ENCODE measurements around the gene LRRC70. TPM values are rescaled to one million over a fixed set of nuclear protein-coding genes. Genes with fewer than 3 reads are reported as not detected.

Gene LRRC70
- total RNA-seq, 2 experiments from 2014 or later = 0.34 to 0.45 TPM

- Mint-ChIP-seq H3K4me1 (ENCODE audit: low read depth) (no peaks in the 10 kb centered on the region), H3K27ac (no peak overlapping the region), H3K9me3 (no peaks in the 10 kb centered on the region), H3K4me3 (no peak overlapping the region), H3K27me3 (no peaks in the 10 kb centered on the region), H3K36me3 (ENCODE audit: low read depth) (peaks cover 34% of the 10 kb centered on the region)
- ChIA-PET CTCF (no interaction called here), POLR2A (no interaction called here)
- no peak for DNase-seq
- intact Hi-C loops (cut with micrococcal nuclease) = no loop called here
- no peak for ATAC-seq
- no peak for TF ChIP-seq CTCF (IDR thresholded peaks at IDR 0.05)
Measured at GRCh38 chr5:62593331-62593730, 14.7 kb downstream of the LRRC70 start.

GRCh38 chr5:62594364-62594984, 15.9 kb downstream of the LRRC70 start:
- TF ChIP-seq CTCF (IDR thresholded peaks at IDR 0.05) = no peak
- CTCF ChIA-PET = no interaction called here
- Mint-ChIP-seq H3K27ac (no peak overlapping the region), H3K9me3 (no peaks in the 10 kb centered on the region), H3K36me3 (ENCODE audit: low read depth) (peaks cover 28% of the 10 kb centered on the region), H3K4me3 (no peak overlapping the region), H3K27me3 (no peaks in the 10 kb centered on the region), H3K4me1 (ENCODE audit: low read depth) (no peaks in the 10 kb centered on the region)
- DNase-seq = no peak
- POLR2A ChIA-PET = no interaction called here
- no peak for ATAC-seq
- intact Hi-C loops (cut with micrococcal nuclease) = no loop called here

GRCh38 chr5:62596096-62596495, 17.5 kb downstream of the LRRC70 start:
- Mint-ChIP-seq H3K4me1 (ENCODE audit: low read depth) (no peaks in the 10 kb centered on the region), H3K27ac (no peak overlapping the region), H3K4me3 (no peak overlapping the region), H3K36me3 (ENCODE audit: low read depth) (peaks cover 26% of the 10 kb centered on the region), H3K27me3 (no peaks in the 10 kb centered on the region), H3K9me3 (no peaks in the 10 kb centered on the region)
- intact Hi-C loops (cut with micrococcal nuclease) = no loop called here
- ATAC-seq = no peak
- no peak for TF ChIP-seq CTCF (IDR thresholded peaks at IDR 0.05)
- CTCF ChIA-PET = no interaction called here
- POLR2A ChIA-PET = no interaction called here
- DNase-seq = no peak

GRCh38 chr5:62596691-62597090, 18.1 kb downstream of the LRRC70 start:
- ChIA-PET CTCF (no interaction called here), POLR2A (interaction anchor here (0.5 kb wide), 1 partner anchor 30 kb away, joined by 3 read pairs; no protein-coding TSS in a partner anchor)
- DNase-seq (no peak), ATAC-seq (no peak)
- H3K4me3 Mint-ChIP-seq = no peak overlapping the region
- H3K4me1 Mint-ChIP-seq (ENCODE audit: low read depth) = no peaks in the 10 kb centered on the region
- intact Hi-C loops (cut with micrococcal nuclease) = no loop called here
- H3K27ac Mint-ChIP-seq = no peak overlapping the region
- H3K9me3 Mint-ChIP-seq = no peaks in the 10 kb centered on the region
- no peaks in the 10 kb centered on the region for H3K27me3 Mint-ChIP-seq
- TF ChIP-seq CTCF (IDR thresholded peaks at IDR 0.05) = no peak
- H3K36me3 Mint-ChIP-seq (ENCODE audit: low read depth) = peaks cover 23% of the 10 kb centered on the region

- no peak for ATAC-seq
- ChIA-PET POLR2A (no interaction called here), CTCF (no interaction called here)
- DNase-seq = no peak
- no peak overlapping the region for H3K4me3 Mint-ChIP-seq
- intact Hi-C loops (cut with micrococcal nuclease) = no loop called here
- H3K27me3 Mint-ChIP-seq = no peaks in the 10 kb centered on the region
- H3K36me3 Mint-ChIP-seq (ENCODE audit: low read depth) = peaks cover 19% of the 10 kb centered on the region
- H3K9me3 Mint-ChIP-seq = no peaks in the 10 kb centered on the region
- no peak for TF ChIP-seq CTCF (IDR thresholded peaks at IDR 0.05)
- no peaks in the 10 kb centered on the region for H3K4me1 Mint-ChIP-seq (ENCODE audit: low read depth)
- H3K27ac Mint-ChIP-seq = no peak overlapping the region
Measured at GRCh38 chr5:62597314-62597713, 18.7 kb downstream of the LRRC70 start.
